Ovary (tissue), 9 donors: ENCODE measurements around the gene HOXA1. TPM values are rescaled to one million over a fixed set of nuclear protein-coding genes. Genes with fewer than 3 reads are reported as not detected.

Experiments used
- DNase-seq, 5 donors: peaks; one replicate each; pipeline ENCODE4 v3.0.0-alpha.2; 2019 to 2020
- H3K27ac ChIP-seq, 2 donors: fragments of 200-600 bp; one replicate each; pipeline versions ENCODE4 v1.5.1 to v1.8.0; 2019 to 2022
- H3K27me3 ChIP-seq: fragments of 200-600 bp; one replicate; pipeline ENCODE4 v1.8.0; 2022
- H3K36me3 ChIP-seq: fragments of 200-600 bp; sonication (generic); one replicate; pipeline ENCODE4 v1.5.1; 2019
- H3K4me1 ChIP-seq: one replicate; pipeline ENCODE4 v1.8.1; 2013; ENCODE audit warnings: mild to moderate bottlenecking, moderate library complexity; ENCODE audit not compliant: insufficient read depth
- H3K4me3 ChIP-seq: fragments of 200-600 bp; sonication (generic); one replicate; pipeline ENCODE4 v1.5.1; 2017
- H3K9me3 ChIP-seq, 2 donors: fragments of 200-600 bp in 1 of 2; sonication (generic) in 1 of 2; one replicate each; pipeline versions ENCODE4 v1.5.1 to v1.8.1; 2013 to 2019; ENCODE audit warnings: mild to moderate bottlenecking in 1 of 2, moderate library complexity in 1 of 2
- CTCF ChIP-seq, 3 donors: fragments of 450-650 bp in 2 of 3; fragments of 200-600 bp in 1 of 3; IDR thresholded peaks; one replicate each; pipeline versions ENCODE4 v1.5.1 to v1.8.0; 2016 to 2022; ENCODE audit warnings: antibody characterized with exemption in 3 of 3, mild to moderate bottlenecking in 1 of 3
- EP300 ChIP-seq: sonication (generic); formaldehyde crosslinking; IDR thresholded peaks from one replicate; pipeline ENCODE4 v1.6.1; 2017; ENCODE audit warnings: antibody characterized with exemption
- POLR2A ChIP-seq: fragments of 450-650 bp; IDR thresholded peaks from one replicate; pipeline ENCODE4 v1.6.1; 2017; ENCODE audit warnings: antibody characterized with exemption, mild to moderate bottlenecking, moderate library complexity
- WGBS, 3 donors: extraction: QIAGEN DNeasy Blood & Tissue Kit in 1 of 3; methylation state at CpG; one replicate each; pipeline versions ENCODE4 v1.1.5 to v1.1.7; 2013 to 2017; 5-methylcytosine and 5-hydroxymethylcytosine counted together
- intact Hi-C, 4 donors: fragments of 100-400 bp; cut with DNase I; formaldehyde crosslinking; loops; one replicate each; pipeline versions ENCODE4 v1.11.0 to v1.15.1; 2022 to 2023
- polyA plus RNA-seq, 2 donors: library from polyadenylated mRNA; stranded (reverse); fragments of 200-250 nt in 1 of 2; fragments of 350-450 nt in 1 of 2; fragmentation: Illumina TruSeq in 1 of 2; extraction: RNeasy Lipid Tissue Mini Kit (QIAGEN cat#74804) in 1 of 2; gene quantifications; one replicate each; pipeline ENCODE4 v1.2.3, GENCODE V29; 2013 to 2014
- total RNA-seq, 7 donors: library from RNA; depleted of rRNA in 2 of 7; stranded (reverse); fragments of >200 nt in 2 of 7; fragmentation: NEBNext Ultra II Directional in 3 of 7; extraction: Animal tissue kit (Norgen Biotek cat#: 25700) in 3 of 7; gene quantifications; one replicate each; pipeline versions ENCODE4 v1.1.0 to v1.2.4, GENCODE V29; 2016 to 2023
- donor health status: DM: no; HTN: no; CAD: no; lungs with moderate emphysema.
- donor health status: DM: no; HTN: no; CAD: no.
- donor health status: Bipolar disorder and iron deficiency.
- donor health status: DM: yes; HTN: yes; CAD: no.
- donor health status: DM: no; HTN: no; CAD: no.
- donor health status: DM: yes; HTN: yes; CAD: no.

Gene HOXA1
- total and polyA plus RNA-seq, 9 donors = 0.23 to 1.5 (median 0.62) TPM

GRCh38 chr7:27106181-27106900 is 10.5 kb upstream of the HOXA1 start:
- H3K36me3 ChIP-seq = no peaks in the 10 kb centered on the region
- WGBS, 3 donors = 21 to 35% (median 26%) methylated on average over 43 to 44 of the region's 44 CpGs
- TF ChIP-seq EP300 = no peak
- TF ChIP-seq CTCF (IDR thresholded peaks at IDR 0.05) = no peak
- TF ChIP-seq POLR2A = no peak
- peaks cover 3% of the 10 kb centered on the region for H3K27me3 ChIP-seq
- no peaks in the 10 kb centered on the region for H3K4me1 ChIP-seq
- peak in 1 of 5 donors; percentile 49 for DNase-seq
- intact Hi-C loops = no loop called here
- H3K9me3 ChIP-seq = no peaks in the 10 kb centered on the region
- peak overlapping the region in 1 of 2 donors; percentile 38 for H3K27ac ChIP-seq
- H3K4me3 ChIP-seq = peak overlapping the region; percentile 26

- no peaks in the 10 kb centered on the region for H3K36me3 ChIP-seq
- H3K27me3 ChIP-seq = peaks cover 2% of the 10 kb centered on the region
- peak overlapping the region in 1 of 2 donors; percentile 38 for H3K27ac ChIP-seq
- no peak overlapping the region for H3K4me3 ChIP-seq
- WGBS, 3 donors = 62 to 76% (median 64%) methylated on average over 13 of the region's 13 CpGs
- intact Hi-C loops = no loop called here
- no peaks in the 10 kb centered on the region for H3K4me1 ChIP-seq
- no peak for DNase-seq
- no peaks in the 10 kb centered on the region for H3K9me3 ChIP-seq
- TF ChIP-seq EP300 = no peak
- no peak for TF ChIP-seq CTCF (IDR thresholded peaks at IDR 0.05)
- no peak for TF ChIP-seq POLR2A
Measured at GRCh38 chr7:27105301-27106031, 9.7 kb upstream of the HOXA1 start.

- peak overlapping the region in 1 of 2 donors; percentile 25 for H3K27ac ChIP-seq
- no peaks in the 10 kb centered on the region for H3K9me3 ChIP-seq
- DNase-seq = peak in 1 of 5 donors; percentile 39
- no peak overlapping the region for H3K4me3 ChIP-seq
- TF ChIP-seq POLR2A (no peak), EP300 (no peak), CTCF (IDR thresholded peaks at IDR 0.05) (no peak)
- intact Hi-C loops = no loop called here
- 15 to 29% (median 19%) methylated on average over 13 of the region's 13 CpGs for WGBS, 3 donors
- H3K27me3 ChIP-seq = no peaks in the 10 kb centered on the region
- H3K4me1 ChIP-seq = no peaks in the 10 kb centered on the region
- H3K36me3 ChIP-seq = no peaks in the 10 kb centered on the region
Measured at GRCh38 chr7:27104341-27105058, 8.7 kb upstream of the HOXA1 start.

- Histone ChIP-seq H3K4me1 (no peaks in the 10 kb centered on the region), H3K9me3 (no peaks in the 10 kb centered on the region), H3K36me3 (no peaks in the 10 kb centered on the region), H3K27me3 (no peaks in the 10 kb centered on the region), H3K4me3 (no peak overlapping the region), H3K27ac (peak overlapping the region in 1 of 2 donors; percentile 19)
- TF ChIP-seq POLR2A (no peak), EP300 (no peak), CTCF (IDR thresholded peaks at IDR 0.05) (no peak)
- 14 to 33% (median 15%) methylated on average over 35 of the region's 35 CpGs for WGBS, 3 donors
- DNase-seq = peak in 1 of 5 donors; percentile 53
- intact Hi-C loops = no loop called here
Measured at GRCh38 chr7:27103489-27104226, 7.9 kb upstream of the HOXA1 start.
